Measurements from ENCODE around the gene CHRDL2.
A peak's percentile ranks its signal among the peaks of the same experiment; 100 is the strongest.

Gene CHRDL2

GRCh38 chr11:74748211-74749126, 17.2 kb upstream of the CHRDL2 start, which contains the start of gene RNF169:
RNF169 (plus strand) TSS chr11:74748849; CDS start chr11:74748881, 32 bp downstream.
- peak; percentile 97 for DNase-seq

GRCh38 chr11:74746868-74747267, 15.6 kb upstream of the CHRDL2 start:
- no peak for DNase-seq

- DNase-seq = peak; percentile 19
These were observed 13.1 kb upstream of the CHRDL2 start for GRCh38 chr11:74744277-74744676.

- peak; percentile 26 for DNase-seq
These were observed 12.4 kb upstream of the CHRDL2 start for GRCh38 chr11:74743640-74744039.

GRCh38 chr11:74742070-74742469, 10.8 kb upstream of the CHRDL2 start:
- no peak for DNase-seq

GRCh38 chr11:74739546-74740270, 8.5 kb upstream of the CHRDL2 start:
- peak; percentile 74 for DNase-seq

GRCh38 chr11:74736031-74736430, 4.8 kb upstream of the CHRDL2 start:
- no peak for DNase-seq

GRCh38 chr11:74735365-74735928, 4.2 kb upstream of the CHRDL2 start:
- DNase-seq = no peak

GRCh38 chr11:74734559-74734925, 3.3 kb upstream of the CHRDL2 start:
- no peak for DNase-seq

GRCh38 chr11:74730571-74731260, 510 bp downstream of the CHRDL2 start:
- peak; percentile 44 for DNase-seq

GRCh38 chr11:74729397-74729796, 1.8 kb downstream of the CHRDL2 start:
- DNase-seq = no peak

- DNase-seq = peak; percentile 84
These were observed 4.6 kb downstream of the CHRDL2 start for GRCh38 chr11:74726547-74727182.

- DNase-seq = no peak
These were observed 5.5 kb downstream of the CHRDL2 start for GRCh38 chr11:74725701-74726100.

- no peak for DNase-seq
These were observed 7.7 kb downstream of the CHRDL2 start for GRCh38 chr11:74723511-74723910.

GRCh38 chr11:74721479-74721835, 9.8 kb downstream of the CHRDL2 start:
- no peak for DNase-seq

GRCh38 chr11:74720596-74721478, 10.4 kb downstream of the CHRDL2 start:
- DNase-seq = no peak

- DNase-seq = no peak
These were observed 12.2 kb downstream of the CHRDL2 start for GRCh38 chr11:74719011-74719410.

- no peak for DNase-seq
These were observed 13.8 kb downstream of the CHRDL2 start for GRCh38 chr11:74717221-74717969.

GRCh38 chr11:74714904-74715303, 16.3 kb downstream of the CHRDL2 start:
- no peak for DNase-seq

- DNase-seq = no peak
These were observed 17.5 kb downstream of the CHRDL2 start for GRCh38 chr11:74713686-74714085.
